Activated CD8-positive, alpha-beta memory T cell treated with anti-CD3 and anti-CD28 coated beads for 48 hours (primary cell): Measurements from ENCODE around the gene CCDC77.

Source experiments
- DNase-seq, 3 experiments: peaks; one replicate each; pipeline ENCODE4 v3.0.0-alpha.2; 2020; ENCODE audit warnings: low read depth in 2 of 3, low spot score in 2 of 3

CCDC77 gene

GRCh38 chr12:480831-481816 is 79.7 kb downstream of the CCDC77 start:
- no peak for DNase-seq

- DNase-seq, result no peak
Measured at GRCh38 chr12:482061-482460, 80.6 kb downstream of the CCDC77 start.

- DNase-seq, result no peak
Measured at GRCh38 chr12:484096-484495, 82.7 kb downstream of the CCDC77 start.

GRCh38 chr12:490260-490659 is 88.8 kb downstream of the CCDC77 start:
- no peak for DNase-seq
